Stimulated activated CD4-positive, alpha-beta T cell treated with anti-CD3 and anti-CD28 coated beads, TNF-alpha, amount 100 ng/mL, for 1 hour (primary cell): ENCODE measurements around the gene TRIP10.
"Not testable (repeated sequence)": the region's sequence is repeated elsewhere in the genome, so short reads cannot be mapped to it uniquely, and the experiment has no call there.

Experiments
- DNase-seq, 3 donors: peaks; one replicate each; pipeline ENCODE4 v3.0.0-alpha.2; 2020; ENCODE audit warnings: low read depth in 3 of 3, low spot score in 1 of 3

Gene TRIP10

GRCh38 chr19:6791237-6791636 is 51.8 kb downstream of the TRIP10 start:
- DNase-seq: no peak

- DNase-seq: no peak
Measured at GRCh38 chr19:6793411-6793810, 53.9 kb downstream of the TRIP10 start.

GRCh38 chr19:6793973-6794372 is 54.5 kb downstream of the TRIP10 start:
- DNase-seq: no peak

- no peak for DNase-seq
Measured at GRCh38 chr19:6794686-6795431, 55.4 kb downstream of the TRIP10 start.

GRCh38 chr19:6796278-6796677 is 56.8 kb downstream of the TRIP10 start:
- DNase-seq: no peak

- DNase-seq: no peak
Measured at GRCh38 chr19:6797646-6798045, 58.2 kb downstream of the TRIP10 start.

- DNase-seq: not testable (repeated sequence)
Measured at GRCh38 chr19:6800160-6800790, 60.8 kb downstream of the TRIP10 start.

- no peak for DNase-seq
Measured at GRCh38 chr19:6800991-6801484, 61.6 kb downstream of the TRIP10 start.
